Measurements from ENCODE around the gene FADD. TPM values are rescaled to one million over a fixed set of nuclear protein-coding genes. Genes with fewer than 3 reads are reported as not detected.

FADD gene
- polyA plus RNA-seq, 1 donor (not counting 4 experiments of a cell fraction or from before 2014, with no cell fraction given) = 33.7 TPM

DNA sequence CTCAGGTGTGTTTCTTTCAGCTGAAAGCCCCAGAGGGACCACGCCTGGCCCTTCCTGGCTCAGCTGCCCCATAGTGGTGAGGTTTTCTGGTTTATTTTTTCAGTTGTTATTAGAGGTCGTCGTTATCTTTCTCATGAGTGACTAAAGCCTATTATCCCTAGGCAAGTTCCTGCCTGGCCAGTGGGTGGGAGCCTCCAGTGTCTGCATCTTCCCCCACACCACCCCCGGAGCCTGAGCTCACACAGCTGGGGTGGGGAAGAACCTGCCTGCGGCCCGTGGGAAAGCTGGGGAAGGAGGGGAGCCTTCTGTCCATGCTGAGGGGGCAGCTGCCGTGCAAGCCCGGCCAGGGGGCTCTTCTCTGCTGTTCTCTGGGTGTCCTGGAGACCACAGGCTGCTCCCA, 43.1 kb downstream of the FADD start:
- H3K27ac ChIP-seq (ENCODE audit: control insufficient read depth, insufficient read depth, low read length) = no peak overlapping the region
- no peaks in the 10 kb centered on the region for H3K9me1 ChIP-seq (ENCODE audit: control insufficient read depth, extremely low read depth, insufficient read depth, low read length)
- no peaks in the 10 kb centered on the region for H3K36me3 ChIP-seq (ENCODE audit: control insufficient read depth in 2 of 2, extremely low read depth in 1 of 2, insufficient read depth in 2 of 2, low read length in 2 of 2)
- H3K27me3 ChIP-seq (ENCODE audit: control insufficient read depth, extremely low read depth, insufficient read depth, low read length) = peaks cover 2% of the 10 kb centered on the region
- dilution Hi-C loops (cut with MboI; ENCODE audit: extremely low pct_ligation_motif_present, low sequenced_read_pairs) = no loop called here
- no peaks in the 10 kb centered on the region for H3K79me2 ChIP-seq (ENCODE audit: control insufficient read depth, insufficient read depth, low read length)
- no peak overlapping the region for H3K4me3 ChIP-seq (ENCODE audit: control insufficient read depth in 2 of 3, extremely low read depth in 1 of 3, insufficient read depth in 2 of 3, low read depth in 1 of 3, low read length in 3 of 3)
- no peak overlapping the region for H2AFZ ChIP-seq (ENCODE audit: control insufficient read depth, low read length)
- no peak for TF ChIP-seq EZH2 (IDR thresholded peaks at IDR 0.05; ENCODE audit: low read length)
- TF ChIP-seq CTCF (optimal IDR thresholded peaks at IDR 0.05 in 1 of 3, IDR thresholded peaks at IDR 0.05 in 1 of 3, conservative IDR thresholded peaks at IDR 0.05 in 1 of 3; ENCODE audit: extremely low read depth in 1 of 3, insufficient read depth in 2 of 3, low read length in 3 of 3) = no peak
- no peaks in the 10 kb centered on the region for H3K4me1 ChIP-seq (ENCODE audit: control insufficient read depth, extremely low read depth, insufficient read depth, low read length)
- DNase-seq (ENCODE audit: low read depth, low spot score) (no peak), FAIRE-seq (no peak)
- no peaks in the 10 kb centered on the region for H3K9me3 ChIP-seq (ENCODE audit: control insufficient read depth, low read depth, low read length)
- no peaks in the 10 kb centered on the region for H4K20me1 ChIP-seq (ENCODE audit: control insufficient read depth, extremely low read depth, insufficient read depth, low read length)
- H3K4me2 ChIP-seq (ENCODE audit: control insufficient read depth, extremely low read depth, insufficient read depth, low read depth, low read length) = no peak overlapping the region
- H3K9ac ChIP-seq (ENCODE audit: control insufficient read depth, extremely low read depth, insufficient read depth, low read length) = no peak overlapping the region

DNA sequence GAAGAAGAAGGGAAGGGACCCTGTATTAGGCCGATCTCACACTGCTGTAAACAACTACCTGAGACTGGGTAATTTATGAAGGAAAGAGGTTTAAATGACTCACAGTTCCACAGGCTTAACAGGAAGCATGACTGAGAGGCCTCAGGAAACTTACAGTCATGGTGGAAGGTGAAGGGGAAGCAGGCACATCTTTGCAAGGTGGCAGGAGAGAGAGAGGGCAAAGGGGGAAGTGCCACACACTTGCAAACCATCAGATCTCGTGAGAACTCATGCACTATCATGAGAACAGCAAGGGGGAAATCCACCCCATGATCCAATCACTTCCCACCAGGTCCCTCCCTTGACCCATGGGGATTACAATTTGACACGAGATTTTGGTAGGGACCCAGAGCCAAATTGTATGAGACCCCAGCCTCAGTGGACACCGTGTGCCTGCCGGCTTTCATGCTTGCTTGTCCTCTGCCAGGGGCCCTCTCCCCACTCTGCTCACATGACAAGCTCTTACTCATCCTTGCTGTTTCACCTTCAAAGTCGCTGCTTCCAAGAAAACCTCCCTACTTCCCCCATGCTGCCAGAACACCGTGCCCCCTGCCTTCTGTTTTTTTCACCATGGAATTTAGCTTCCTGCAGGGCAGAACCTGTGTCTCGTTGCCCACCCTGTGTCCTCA, 44.1 kb downstream of the FADD start:
- Histone ChIP-seq H3K36me3 (ENCODE audit: control insufficient read depth in 2 of 2, extremely low read depth in 1 of 2, insufficient read depth in 2 of 2, low read length in 2 of 2) (no peaks in the 10 kb centered on the region), H4K20me1 (ENCODE audit: control insufficient read depth, extremely low read depth, insufficient read depth, low read length) (no peaks in the 10 kb centered on the region), H3K27me3 (ENCODE audit: control insufficient read depth, extremely low read depth, insufficient read depth, low read length) (peaks cover 7% of the 10 kb centered on the region), H3K9me3 (ENCODE audit: control insufficient read depth, low read depth, low read length) (no peaks in the 10 kb centered on the region), H3K79me2 (ENCODE audit: control insufficient read depth, insufficient read depth, low read length) (no peaks in the 10 kb centered on the region), H2AFZ (ENCODE audit: control insufficient read depth, low read length) (no peak overlapping the region), H3K27ac (ENCODE audit: control insufficient read depth, insufficient read depth, low read length) (no peak overlapping the region), H3K4me2 (ENCODE audit: control insufficient read depth, extremely low read depth, insufficient read depth, low read depth, low read length) (no peak overlapping the region), H3K4me3 (ENCODE audit: control insufficient read depth in 2 of 3, extremely low read depth in 1 of 3, insufficient read depth in 2 of 3, low read depth in 1 of 3, low read length in 3 of 3) (no peak overlapping the region), H3K9me1 (ENCODE audit: control insufficient read depth, extremely low read depth, insufficient read depth, low read length) (no peaks in the 10 kb centered on the region), H3K9ac (ENCODE audit: control insufficient read depth, extremely low read depth, insufficient read depth, low read length) (no peak overlapping the region), H3K4me1 (ENCODE audit: control insufficient read depth, extremely low read depth, insufficient read depth, low read length) (peaks cover 6% of the 10 kb centered on the region)
- DNase-seq (ENCODE audit: low read depth, low spot score) (no peak), FAIRE-seq (no peak)
- dilution Hi-C loops (cut with MboI; ENCODE audit: extremely low pct_ligation_motif_present, low sequenced_read_pairs) = no loop called here
- TF ChIP-seq EZH2 (IDR thresholded peaks at IDR 0.05; ENCODE audit: low read length) = no peak
- TF ChIP-seq CTCF (optimal IDR thresholded peaks at IDR 0.05 in 1 of 3, IDR thresholded peaks at IDR 0.05 in 1 of 3, conservative IDR thresholded peaks at IDR 0.05 in 1 of 3; ENCODE audit: extremely low read depth in 1 of 3, insufficient read depth in 2 of 3, low read length in 3 of 3) = no peak

Data from keratinocyte (primary cell).